OCI-LY7 (cell line): ENCODE results near the gene PGBD1.

ENCODE experiments used
- EZH2phosphoT487 ChIP-seq: fragments of 200-600 bp; sonication (generic); IDR thresholded peaks from 2 replicates; pipeline ENCODE4 v1.6.1; 2018; ENCODE audit warnings: low read depth, borderline replicate concordance, mild to moderate bottlenecking, mixed run types, antibody characterized with exemption, low read length, moderate library complexity, mixed read lengths
- TF ChIP-seq, protein P1 (sequence below): fragments of 200-600 bp; sonication (generic); conservative IDR thresholded peaks from 2 replicates; pipeline ENCODE4 v1.5.1; 2014; ENCODE audit warnings: mild to moderate bottlenecking, antibody characterized with exemption, low read length, moderate library complexity, mixed read lengths

DNA sequence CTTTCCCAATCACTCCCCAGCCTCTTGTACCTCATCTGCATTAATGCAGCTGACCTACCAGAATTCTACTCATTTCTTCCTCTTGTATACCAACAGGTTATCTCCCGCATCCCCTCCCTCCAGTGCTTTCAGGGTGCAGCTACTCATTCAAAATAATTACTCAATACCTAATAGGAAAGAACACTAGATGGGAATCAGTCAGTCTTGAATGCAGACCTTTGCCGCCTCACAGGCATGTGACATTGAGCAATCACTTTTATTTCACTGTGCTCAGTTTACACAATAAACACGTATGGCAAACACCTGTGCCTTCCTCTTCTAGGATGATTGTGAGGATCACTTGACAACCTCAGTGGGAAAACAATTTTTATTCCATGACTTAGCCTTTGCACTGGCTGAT lies 41.3 kb downstream of the PGBD1 start:
- TF ChIP-seq, protein P1, sequence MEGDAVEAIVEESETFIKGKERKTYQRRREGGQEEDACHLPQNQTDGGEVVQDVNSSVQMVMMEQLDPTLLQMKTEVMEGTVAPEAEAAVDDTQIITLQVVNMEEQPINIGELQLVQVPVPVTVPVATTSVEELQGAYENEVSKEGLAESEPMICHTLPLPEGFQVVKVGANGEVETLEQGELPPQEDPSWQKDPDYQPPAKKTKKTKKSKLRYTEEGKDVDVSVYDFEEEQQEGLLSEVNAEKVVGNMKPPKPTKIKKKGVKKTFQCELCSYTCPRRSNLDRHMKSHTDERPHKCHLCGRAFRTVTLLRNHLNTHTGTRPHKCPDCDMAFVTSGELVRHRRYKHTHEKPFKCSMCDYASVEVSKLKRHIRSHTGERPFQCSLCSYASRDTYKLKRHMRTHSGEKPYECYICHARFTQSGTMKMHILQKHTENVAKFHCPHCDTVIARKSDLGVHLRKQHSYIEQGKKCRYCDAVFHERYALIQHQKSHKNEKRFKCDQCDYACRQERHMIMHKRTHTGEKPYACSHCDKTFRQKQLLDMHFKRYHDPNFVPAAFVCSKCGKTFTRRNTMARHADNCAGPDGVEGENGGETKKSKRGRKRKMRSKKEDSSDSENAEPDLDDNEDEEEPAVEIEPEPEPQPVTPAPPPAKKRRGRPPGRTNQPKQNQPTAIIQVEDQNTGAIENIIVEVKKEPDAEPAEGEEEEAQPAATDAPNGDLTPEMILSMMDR, result no peak
- TF ChIP-seq EZH2phosphoT487, result no peak
